Skeletal muscle cell (primary cell): Measurements from ENCODE around the gene CTLA4.

Experiments
- DNase-seq: peaks from one replicate; pipeline ENCODE4 v3.0.0-alpha.2; 2010; ENCODE audit warnings: low read depth
- H3K4me3 ChIP-seq: 2 replicates; pipeline ENCODE4 v1.5.1; 2011; ENCODE audit warnings: low read depth, mild to moderate bottlenecking, control low read depth, low read length, moderate library complexity

The CTLA4 gene

DNA sequence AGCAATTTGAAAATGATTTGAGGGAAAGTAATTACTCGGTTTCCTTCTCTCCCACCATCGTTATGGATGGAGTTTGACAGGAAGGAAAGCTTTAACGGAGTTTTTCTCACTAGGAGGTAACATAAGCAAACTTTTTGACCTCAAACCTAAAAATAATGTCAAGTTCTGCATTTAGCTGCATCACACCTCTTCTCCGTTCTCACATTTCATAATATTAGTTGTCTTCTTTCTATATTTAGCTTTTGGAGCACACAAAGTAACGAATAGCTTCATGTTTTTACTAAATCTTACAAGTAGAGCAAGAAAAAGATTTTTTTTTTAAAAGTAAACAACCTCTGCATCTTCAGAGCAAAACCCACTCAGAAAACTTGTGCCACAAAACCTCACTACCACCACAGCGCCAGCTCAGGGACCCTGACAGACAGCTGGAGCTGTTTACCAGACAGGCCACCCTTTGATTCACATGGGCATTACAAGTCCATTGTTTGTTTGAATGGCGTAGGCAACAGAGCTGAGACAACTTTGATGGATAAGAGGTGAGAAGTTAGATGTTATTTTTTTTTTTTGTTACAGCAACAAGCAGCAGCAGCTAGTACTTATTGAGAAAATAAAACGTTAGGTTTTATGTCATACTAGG is 47.1 kb downstream of the CTLA4 start:
- H3K4me3 ChIP-seq = no peak overlapping the region

GRCh38 chr2:203915256-203915655 is 47.7 kb downstream of the CTLA4 start:
- no peak overlapping the region for H3K4me3 ChIP-seq
- DNase-seq = no peak

More for the DNA sequence above, 47.1 kb downstream of the CTLA4 start:
- no peak for DNase-seq

DNA sequence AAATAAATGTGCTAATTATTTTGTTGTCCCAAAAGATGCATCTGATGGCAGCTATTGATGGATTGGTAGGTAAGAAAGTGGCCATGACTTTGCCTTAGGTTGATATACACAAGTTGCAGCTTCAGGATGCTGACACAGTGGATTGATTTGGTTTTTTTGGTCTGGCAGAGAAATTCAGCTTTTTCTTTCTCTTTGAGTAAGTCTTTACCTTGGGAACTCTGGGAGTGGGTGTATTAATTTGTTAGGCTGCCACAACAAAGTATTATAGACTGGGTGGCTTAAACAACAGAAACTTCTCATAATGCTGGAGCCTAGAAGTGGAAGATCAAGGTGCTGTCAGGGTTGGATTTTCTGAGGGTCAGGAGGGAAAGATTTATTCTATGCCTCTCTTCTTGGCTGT is 49.2 kb downstream of the CTLA4 start:
- no peak overlapping the region for H3K4me3 ChIP-seq
- DNase-seq = no peak

GRCh38 chr2:203918264-203918663 is 50.7 kb downstream of the CTLA4 start:
- H3K4me3 ChIP-seq = no peak overlapping the region
- DNase-seq = no peak

DNA sequence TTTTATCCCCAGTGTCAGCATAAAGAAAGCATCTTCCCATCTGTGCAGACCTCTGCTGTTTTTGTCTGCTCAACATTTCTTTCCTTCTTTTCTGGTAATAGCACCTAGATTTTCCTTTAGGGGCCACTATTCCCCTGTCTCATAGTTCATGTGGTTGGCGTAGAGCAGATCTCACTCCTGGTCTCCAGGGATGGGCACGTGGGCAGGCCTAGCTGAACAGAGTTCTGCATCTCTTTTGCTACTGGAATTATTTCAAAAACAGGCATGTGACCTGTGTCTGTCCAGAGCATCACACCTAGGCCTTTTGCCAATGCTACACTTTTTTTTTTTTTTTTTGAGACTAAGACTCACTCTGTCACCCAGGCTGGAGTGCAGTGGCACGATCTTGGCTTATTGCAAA is 51.3 kb downstream of the CTLA4 start:
- DNase-seq = no peak

More for the DNA sequence above, 51.3 kb downstream of the CTLA4 start:
- no peak overlapping the region for H3K4me3 ChIP-seq
